Adrenal gland (tissue), 5 donors: ENCODE data around the gene ZNF469.

Experiments
- CTCF ChIP-seq, 6 experiments: fragments of 450-650 bp in 4 of 6; fragments of 200-600 bp in 2 of 6; sonication (generic) in 1 of 6; IDR thresholded peaks; 1 replicate in 5 of 6; 2 replicates in 1 of 6; pipeline versions ENCODE4 v1.5.1 to v1.8.0; 2016 to 2021; ENCODE audit warnings: antibody characterized with exemption in 6 of 6, mild to moderate bottlenecking in 2 of 6, moderate library complexity in 1 of 6
- POLR2A ChIP-seq, 2 donors: fragments of 450-650 bp; IDR thresholded peaks; one replicate each; pipeline ENCODE4 v1.6.1; 2017; ENCODE audit warnings: antibody characterized with exemption in 2 of 2, mild to moderate bottlenecking in 2 of 2, moderate library complexity in 1 of 2
- donor health status: DM: no; HTN: no; CAD: no.

GRCh38 chr16:88350922-88351321 lies 31.8 kb upstream of the ZNF469 start:
- TF ChIP-seq CTCF (IDR thresholded peaks at IDR 0.05) (no peak), POLR2A (IDR thresholded peaks at IDR 0.05) (no peak)
